Measurements from ENCODE around the gene PTPRR.

The PTPRR gene

GRCh38 chr12:70783455-70783854 is 137.1 kb downstream of the PTPRR start:
- Histone ChIP-seq H3K9ac (ENCODE audit: low read depth, low read length) (no peak overlapping the region), H3K9me3 (ENCODE audit: control insufficient read depth, insufficient read depth, low read length) (no peaks in the 10 kb centered on the region; the same call in 1 of the 2 replicates), H3K4me1 (ENCODE audit: insufficient read depth, low read length) (no peaks in the 10 kb centered on the region), H3K36me3 (ENCODE audit: insufficient read depth, low read length) (no peaks in the 10 kb centered on the region)

GRCh38 chr12:70779250-70779649 is 141.3 kb downstream of the PTPRR start:
- Histone ChIP-seq H3K36me3 (ENCODE audit: insufficient read depth, low read length) (no peaks in the 10 kb centered on the region), H3K9me3 (ENCODE audit: control insufficient read depth, insufficient read depth, low read length) (no peaks in the 10 kb centered on the region; the same call in 1 of the 2 replicates), H3K4me1 (ENCODE audit: insufficient read depth, low read length) (no peaks in the 10 kb centered on the region), H3K9ac (ENCODE audit: low read depth, low read length) (no peak overlapping the region)

- Histone ChIP-seq H3K36me3 (ENCODE audit: insufficient read depth, low read length) (no peaks in the 10 kb centered on the region), H3K4me1 (ENCODE audit: insufficient read depth, low read length) (no peaks in the 10 kb centered on the region), H3K9ac (ENCODE audit: low read depth, low read length) (no peak overlapping the region), H3K9me3 (ENCODE audit: control insufficient read depth, insufficient read depth, low read length) (no peaks in the 10 kb centered on the region)
Observed at GRCh38 chr12:70774055-70774454, 146.5 kb downstream of the PTPRR start.

GRCh38 chr12:70772836-70773235 is 147.7 kb downstream of the PTPRR start:
- H3K9me3 ChIP-seq (ENCODE audit: control insufficient read depth, insufficient read depth, low read length) = no peaks in the 10 kb centered on the region
- H3K36me3 ChIP-seq (ENCODE audit: insufficient read depth, low read length) = no peaks in the 10 kb centered on the region
- no peak overlapping the region for H3K9ac ChIP-seq (ENCODE audit: low read depth, low read length)
- no peaks in the 10 kb centered on the region for H3K4me1 ChIP-seq (ENCODE audit: insufficient read depth, low read length)

- Histone ChIP-seq H3K36me3 (ENCODE audit: insufficient read depth, low read length) (no peaks in the 10 kb centered on the region), H3K9ac (ENCODE audit: low read depth, low read length) (no peak overlapping the region), H3K4me1 (ENCODE audit: insufficient read depth, low read length) (no peaks in the 10 kb centered on the region), H3K9me3 (ENCODE audit: control insufficient read depth, insufficient read depth, low read length) (no peaks in the 10 kb centered on the region)
Observed at GRCh38 chr12:70771581-70771980, 149.0 kb downstream of the PTPRR start.

- Histone ChIP-seq H3K36me3 (ENCODE audit: insufficient read depth, low read length) (no peaks in the 10 kb centered on the region), H3K9ac (ENCODE audit: low read depth, low read length) (no peak overlapping the region), H3K4me1 (ENCODE audit: insufficient read depth, low read length) (peaks cover 6% of the 10 kb centered on the region; the same call in 1 of the 2 replicates), H3K9me3 (ENCODE audit: control insufficient read depth, insufficient read depth, low read length) (no peaks in the 10 kb centered on the region)
Observed at GRCh38 chr12:70763666-70764065, 156.9 kb downstream of the PTPRR start.

- no peak overlapping the region for H3K9ac ChIP-seq (ENCODE audit: low read depth, low read length)
- no peaks in the 10 kb centered on the region for H3K36me3 ChIP-seq (ENCODE audit: insufficient read depth, low read length)
- no peaks in the 10 kb centered on the region for H3K9me3 ChIP-seq (ENCODE audit: control insufficient read depth, insufficient read depth, low read length)
- peaks cover 10% of the 10 kb centered on the region; the same call in 1 of the 2 replicates for H3K4me1 ChIP-seq (ENCODE audit: insufficient read depth, low read length)
Observed at GRCh38 chr12:70762000-70762399, 158.5 kb downstream of the PTPRR start.

- Histone ChIP-seq H3K4me1 (ENCODE audit: insufficient read depth, low read length) (peaks cover 23% of the 10 kb centered on the region), H3K36me3 (ENCODE audit: insufficient read depth, low read length) (no peaks in the 10 kb centered on the region), H3K9ac (ENCODE audit: low read depth, low read length) (no peak overlapping the region), H3K9me3 (ENCODE audit: control insufficient read depth, insufficient read depth, low read length) (no peaks in the 10 kb centered on the region)
Observed at GRCh38 chr12:70759161-70759918, 161.2 kb downstream of the PTPRR start.

GRCh38 chr12:70758494-70758845 is 162.1 kb downstream of the PTPRR start:
- H3K36me3 ChIP-seq (ENCODE audit: insufficient read depth, low read length) = no peaks in the 10 kb centered on the region
- H3K9me3 ChIP-seq (ENCODE audit: control insufficient read depth, insufficient read depth, low read length) = no peaks in the 10 kb centered on the region
- H3K4me1 ChIP-seq (ENCODE audit: insufficient read depth, low read length) = peaks cover 23% of the 10 kb centered on the region
- H3K9ac ChIP-seq (ENCODE audit: low read depth, low read length) = no peak overlapping the region

GRCh38 chr12:70757830-70758493 is 162.6 kb downstream of the PTPRR start:
- Histone ChIP-seq H3K9ac (ENCODE audit: low read depth, low read length) (no peak overlapping the region), H3K9me3 (ENCODE audit: control insufficient read depth, insufficient read depth, low read length) (no peaks in the 10 kb centered on the region), H3K4me1 (ENCODE audit: insufficient read depth, low read length) (peaks cover 23% of the 10 kb centered on the region), H3K36me3 (ENCODE audit: insufficient read depth, low read length) (no peaks in the 10 kb centered on the region)

GRCh38 chr12:70756791-70757190 is 163.7 kb downstream of the PTPRR start:
- Histone ChIP-seq H3K9ac (ENCODE audit: low read depth, low read length) (no peak overlapping the region), H3K4me1 (ENCODE audit: insufficient read depth, low read length) (peaks cover 23% of the 10 kb centered on the region), H3K9me3 (ENCODE audit: control insufficient read depth, insufficient read depth, low read length) (no peaks in the 10 kb centered on the region), H3K36me3 (ENCODE audit: insufficient read depth, low read length) (no peaks in the 10 kb centered on the region)

- Histone ChIP-seq H3K9ac (ENCODE audit: low read depth, low read length) (no peak overlapping the region), H3K4me1 (ENCODE audit: insufficient read depth, low read length) (peaks cover 23% of the 10 kb centered on the region), H3K9me3 (ENCODE audit: control insufficient read depth, insufficient read depth, low read length) (no peaks in the 10 kb centered on the region), H3K36me3 (ENCODE audit: insufficient read depth, low read length) (no peaks in the 10 kb centered on the region)
Observed at GRCh38 chr12:70756118-70756517, 164.4 kb downstream of the PTPRR start.

GRCh38 chr12:70754330-70754741 is 166.2 kb downstream of the PTPRR start:
- no peak overlapping the region for H3K9ac ChIP-seq (ENCODE audit: low read depth, low read length)
- H3K4me1 ChIP-seq (ENCODE audit: insufficient read depth, low read length) = peaks cover 23% of the 10 kb centered on the region
- no peaks in the 10 kb centered on the region for H3K9me3 ChIP-seq (ENCODE audit: control insufficient read depth, insufficient read depth, low read length)
- H3K36me3 ChIP-seq (ENCODE audit: insufficient read depth, low read length) = no peaks in the 10 kb centered on the region

- H3K4me1 ChIP-seq (ENCODE audit: insufficient read depth, low read length) = peaks cover 13% of the 10 kb centered on the region; the same call in 1 of the 2 replicates
- H3K9me3 ChIP-seq (ENCODE audit: control insufficient read depth, insufficient read depth, low read length) = no peaks in the 10 kb centered on the region
- H3K9ac ChIP-seq (ENCODE audit: low read depth, low read length) = no peak overlapping the region
- no peaks in the 10 kb centered on the region for H3K36me3 ChIP-seq (ENCODE audit: insufficient read depth, low read length)
Observed at GRCh38 chr12:70752327-70752726, 168.2 kb downstream of the PTPRR start.

- Histone ChIP-seq H3K9ac (ENCODE audit: low read depth, low read length) (no peak overlapping the region), H3K9me3 (ENCODE audit: control insufficient read depth, insufficient read depth, low read length) (no peaks in the 10 kb centered on the region), H3K4me1 (ENCODE audit: insufficient read depth, low read length) (no peaks in the 10 kb centered on the region), H3K36me3 (ENCODE audit: insufficient read depth, low read length) (no peaks in the 10 kb centered on the region)
Observed at GRCh38 chr12:70749931-70750330, 170.6 kb downstream of the PTPRR start.
